Colon (tissue), 2 donors: ENCODE results near the gene PAEP.

Source experiments
- FAIRE-seq: peaks from 2 replicates; lab custom pipeline; 2012; peaks lifted over from hg19 to GRCh38; lab: Jason Lieb, UNC
- donor health status: control.
- donor health status: control.

Gene PAEP

DNA sequence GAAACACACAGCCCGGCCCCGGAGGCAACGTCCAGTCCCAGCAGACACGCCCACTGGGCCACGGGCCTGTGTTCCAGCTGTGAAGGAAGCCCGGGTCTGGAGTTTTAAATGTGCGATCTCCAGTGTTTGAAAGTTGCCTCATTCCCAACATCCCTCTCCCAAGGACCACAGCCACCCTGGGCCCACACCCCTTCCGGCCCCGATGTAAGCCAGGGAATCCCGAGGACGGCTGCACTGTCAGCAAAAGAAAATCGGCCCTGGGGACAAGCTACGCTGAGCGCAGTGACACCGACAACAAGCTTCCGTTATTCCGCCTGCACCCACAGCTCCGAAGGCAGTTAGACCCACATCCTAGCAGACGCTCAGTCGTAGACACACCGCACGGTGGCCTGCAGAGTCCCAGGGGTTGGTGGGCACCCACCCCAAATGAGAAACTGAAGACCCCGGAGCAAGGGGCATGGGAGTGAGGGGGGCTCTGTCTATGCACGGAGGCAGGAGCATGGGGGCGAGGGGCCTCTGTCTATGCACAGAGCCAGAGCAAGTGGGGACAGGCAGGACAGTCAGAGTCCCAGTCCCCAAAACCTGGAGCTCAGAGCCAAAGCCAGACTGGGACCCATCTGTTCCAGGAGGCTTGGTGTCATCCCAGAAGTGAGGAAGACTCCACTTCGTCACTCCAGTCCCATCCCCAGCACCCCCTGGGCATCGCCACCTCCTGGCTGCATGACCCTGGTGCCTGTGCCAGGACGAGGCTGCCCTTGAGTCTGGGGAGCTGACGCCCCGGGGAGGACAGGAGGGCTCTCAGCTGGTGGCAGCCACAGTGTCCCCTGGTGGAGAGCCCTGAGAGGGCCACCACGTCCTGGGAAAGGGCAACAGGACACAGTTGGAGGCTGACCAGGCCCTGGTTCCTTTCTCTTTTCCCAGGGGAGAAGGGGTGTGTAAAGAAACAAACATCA is 54.4 kb downstream of the PAEP start:
- FAIRE-seq, result no peak
